A673 (cell line): ENCODE measurements around the gene AHCYL2.

Experiments used
- CTCF ChIP-seq: fragments of 300-800, 200-600 bp; sonication (generic); conservative IDR thresholded peaks from 2 replicates; pipeline ENCODE4 v1.5.1; 2017; ENCODE audit warnings: low read depth, mild to moderate bottlenecking, antibody characterized with exemption, low read length, moderate library complexity, mixed read lengths
- EZH2 ChIP-seq: fragments of 200-600 bp; sonication (generic); IDR thresholded peaks from 2 replicates; pipeline ENCODE4 v1.6.1; 2017; ENCODE audit warnings: borderline replicate concordance, low read depth, mild to moderate bottlenecking, mixed read lengths, antibody characterized with exemption, low read length; ENCODE audit not compliant: poor library complexity, severe bottlenecking

DNA sequence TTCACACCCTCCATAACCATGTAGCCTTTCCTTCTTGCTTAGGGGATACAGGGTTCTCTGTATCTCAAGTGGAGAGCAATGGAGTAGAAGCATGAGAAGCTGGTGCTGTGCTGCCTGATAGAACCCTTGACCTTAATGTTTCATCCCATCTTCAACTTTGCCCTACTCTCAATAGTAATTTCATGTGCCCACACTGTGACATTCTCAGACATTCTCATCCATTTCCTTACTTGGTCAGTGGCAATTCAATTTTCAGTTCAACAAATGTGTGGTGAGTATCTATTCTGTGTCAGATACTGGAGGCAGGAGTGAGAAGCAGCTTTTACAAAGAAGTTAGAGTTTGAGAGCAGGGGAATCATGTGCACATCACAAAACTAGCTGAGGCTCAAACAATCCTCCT is 225.5 kb downstream of the AHCYL2 start:
- no peak for TF ChIP-seq CTCF
- no peak for TF ChIP-seq EZH2
